HG03460 (cell line): ENCODE results near the gene DAZL.

ENCODE experiments used
- ATAC-seq: cut with Tn5 transposase; IDR thresholded peaks from one replicate; pipeline ENCODE4 v1.9.1; 2021; ENCODE audit not compliant: unreplicated experiment

The DAZL gene

DNA sequence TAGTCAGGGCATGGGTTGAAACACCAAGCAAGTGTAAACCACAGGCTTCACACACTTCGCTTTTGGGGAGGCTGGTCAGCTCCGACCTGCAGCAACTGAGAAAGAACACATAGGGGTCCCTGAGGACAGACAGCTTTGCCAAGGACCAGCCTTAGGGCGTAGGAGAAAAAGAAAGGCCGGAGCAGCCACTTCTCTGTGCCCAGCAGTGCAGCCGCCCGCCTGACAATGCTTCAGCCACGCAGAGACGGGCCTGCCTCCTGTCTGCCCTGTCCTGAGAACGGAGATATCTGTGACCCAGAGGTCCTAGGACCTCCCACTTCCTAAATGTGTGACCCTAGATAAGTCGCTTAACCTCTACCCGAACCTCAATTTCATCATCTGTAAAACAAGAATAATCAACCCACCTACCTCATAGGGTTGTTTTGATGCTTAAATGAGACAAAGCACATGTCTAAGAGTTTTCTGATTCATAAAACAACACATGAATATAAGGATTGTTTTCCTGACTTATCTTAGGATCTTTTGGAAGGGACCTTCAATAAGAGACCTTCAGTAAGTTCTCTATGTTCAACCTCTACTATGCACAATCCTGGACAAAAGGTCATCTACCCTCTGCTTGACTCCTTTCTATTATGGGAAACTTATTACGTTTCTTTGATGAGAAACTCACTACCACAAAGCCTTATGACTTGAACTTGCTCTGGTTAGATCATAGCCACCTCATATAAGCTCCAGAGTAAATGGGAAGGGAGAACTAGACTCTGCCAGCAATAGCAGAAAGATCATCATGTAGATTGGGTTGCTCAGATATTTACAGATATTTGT is 58.8 kb downstream of the DAZL start:
- no peak for ATAC-seq

DNA sequence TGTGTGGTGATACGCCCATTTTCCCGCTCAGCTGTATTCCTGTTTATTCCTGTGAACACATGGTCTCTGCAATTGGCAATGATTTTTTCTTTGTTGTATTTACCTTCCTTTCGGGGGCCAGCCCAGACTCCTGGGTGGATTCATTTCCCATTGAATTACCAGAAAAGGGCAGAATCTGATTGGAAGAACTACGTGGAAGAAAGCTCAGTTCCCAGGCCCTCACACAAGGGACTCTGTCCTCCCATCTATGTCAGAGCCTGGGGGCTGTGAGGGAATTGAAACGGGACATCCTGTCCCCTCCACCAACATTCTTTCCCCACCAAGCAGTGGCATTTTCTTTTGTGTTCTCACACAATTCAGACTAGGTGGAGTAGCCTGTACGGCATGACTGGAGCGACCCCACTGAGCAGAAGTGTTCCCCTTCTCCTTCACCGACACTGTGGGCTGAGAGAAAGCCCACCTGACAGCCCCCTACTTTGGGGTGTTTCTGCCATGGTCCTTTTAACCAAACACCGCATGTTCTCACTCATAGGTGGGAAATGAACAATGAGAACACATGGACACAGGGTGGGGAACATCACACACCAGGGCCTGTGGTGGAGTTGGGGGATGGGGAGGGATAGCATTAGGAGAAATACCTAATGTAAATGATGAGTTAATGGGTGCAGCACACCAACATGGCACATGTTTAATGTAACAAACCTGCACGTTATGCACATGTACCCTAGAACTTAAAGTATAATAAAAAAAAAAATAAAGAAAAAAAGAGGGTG is 59.6 kb downstream of the DAZL start:
- no peak for ATAC-seq

DNA sequence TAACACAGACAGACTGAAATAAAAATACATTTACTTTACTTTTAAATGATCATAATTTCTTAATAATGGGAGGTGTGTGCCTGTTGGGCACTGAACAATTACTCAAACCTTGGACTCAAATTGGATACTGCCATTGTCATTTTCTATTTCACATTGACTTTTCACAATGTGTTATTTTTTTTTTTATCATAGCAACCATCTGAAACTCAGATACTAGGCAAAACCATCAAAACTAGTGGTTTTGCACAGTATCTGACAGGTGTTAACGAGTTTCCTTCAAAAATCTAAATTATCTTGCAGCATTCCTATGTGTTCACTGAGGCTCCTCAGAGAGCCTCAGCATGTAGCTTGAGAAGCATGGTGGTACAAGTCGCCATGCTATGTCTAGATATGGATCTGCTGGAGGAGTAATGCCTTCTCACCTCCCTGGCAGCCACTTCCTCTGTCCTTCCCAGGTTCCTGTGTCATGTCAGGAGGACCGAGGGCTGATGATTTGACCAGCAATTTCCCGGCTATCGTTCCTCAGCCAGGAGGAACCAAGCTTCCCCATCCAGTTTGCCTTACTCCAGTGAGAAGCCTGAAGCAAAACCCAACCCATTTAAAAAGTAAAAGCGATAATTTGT is 61.9 kb downstream of the DAZL start:
- no peak for ATAC-seq

DNA sequence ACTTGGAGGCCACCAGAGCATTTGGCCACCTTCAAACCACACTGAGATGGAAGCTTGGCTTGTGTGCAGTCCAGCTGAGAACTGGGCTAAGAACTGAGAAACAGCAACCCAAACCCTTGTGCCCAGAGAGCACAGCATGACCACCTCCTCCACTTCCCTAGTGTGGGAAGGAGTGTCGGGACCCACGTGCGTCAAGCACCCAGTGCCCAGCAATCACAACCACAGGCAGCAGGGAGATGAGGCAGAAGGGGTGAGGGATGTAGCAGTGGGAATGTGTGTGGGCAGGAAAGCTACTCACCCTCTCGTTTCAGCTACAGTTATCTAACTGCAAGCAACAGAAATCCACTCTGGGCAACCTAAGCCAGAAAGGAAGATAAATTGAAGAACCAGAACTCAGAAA is 66.7 kb downstream of the DAZL start:
- ATAC-seq: no peak

DNA sequence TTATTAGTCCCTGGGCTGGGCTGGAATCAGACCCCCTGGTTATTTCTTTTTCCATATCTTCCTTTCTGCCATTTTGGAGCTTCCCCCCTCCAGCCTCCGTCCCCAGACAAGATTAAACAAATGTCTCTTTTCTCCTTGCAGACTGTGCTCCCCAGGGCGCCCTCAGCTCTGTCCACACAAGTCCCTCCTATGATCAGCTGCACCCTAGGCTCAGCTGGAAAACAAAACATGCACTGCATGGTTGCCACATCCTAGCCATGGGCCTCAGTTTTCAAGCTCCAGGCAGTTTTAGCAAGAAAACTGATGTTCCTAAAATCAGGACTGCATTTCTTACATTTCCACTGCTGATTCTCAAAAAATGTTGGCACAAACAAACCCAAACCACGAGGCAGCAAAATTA is 68.2 kb downstream of the DAZL start:
- no peak for ATAC-seq
